ENCODE measurements around the gene SH2D3A. TPM values are rescaled to one million over a fixed set of nuclear protein-coding genes. Genes with fewer than 3 reads are reported as not detected.
"Not testable (repeated sequence)": the region's sequence is repeated elsewhere in the genome, so short reads cannot be mapped to it uniquely, and the experiment has no call there.

Gene SH2D3A
- total RNA-seq, 1 experiment from 2014 or later: 30.3 TPM

DNA sequence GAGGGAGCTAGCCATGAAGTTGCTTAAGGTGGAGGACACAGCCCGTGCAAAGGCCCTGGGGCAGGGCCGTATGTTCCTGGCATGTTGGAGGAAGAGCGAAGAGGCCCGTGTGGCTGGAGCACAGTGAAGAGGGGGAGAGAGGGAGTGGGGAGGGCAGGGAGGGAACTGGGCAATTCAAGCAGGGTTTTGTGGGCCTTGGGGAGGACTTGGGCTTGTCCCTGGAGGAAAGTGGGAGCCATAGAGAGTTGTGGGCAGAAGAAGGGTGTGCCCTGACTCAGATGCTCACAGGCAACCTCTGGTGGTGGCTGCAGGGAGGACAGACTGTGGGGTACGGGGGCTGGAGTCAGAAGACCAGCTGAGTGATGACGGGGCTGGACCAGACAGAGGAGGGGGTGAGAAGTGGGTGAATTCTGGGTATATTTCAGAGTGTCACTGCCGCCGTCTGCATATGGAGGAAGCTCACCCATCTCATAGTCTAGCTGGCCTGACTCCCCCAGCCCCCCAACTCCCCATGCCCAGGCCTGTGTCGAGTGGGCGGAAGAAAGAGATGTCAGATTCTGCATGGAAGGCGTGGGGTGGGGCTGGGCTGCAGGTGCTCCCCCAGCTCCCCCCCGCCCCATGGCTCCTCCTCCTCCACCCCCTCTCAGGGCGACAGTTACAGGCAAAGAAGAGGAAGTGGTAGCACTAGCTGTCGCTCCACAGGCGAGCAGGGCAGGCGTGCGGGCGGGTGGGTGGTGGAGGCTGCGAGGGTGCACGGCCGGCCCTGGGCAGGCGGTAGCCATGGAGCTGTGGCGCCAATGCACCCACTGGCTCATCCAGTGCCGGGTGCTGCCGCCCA, 5.0 kb upstream of the SH2D3A start, which contains the start of gene VAV1:
VAV1 (plus strand) TSS at position 681 of the 838 bp plus-strand sequence; CDS start at position 781, 100 bp downstream.
- TF ChIP-seq, protein P1, sequence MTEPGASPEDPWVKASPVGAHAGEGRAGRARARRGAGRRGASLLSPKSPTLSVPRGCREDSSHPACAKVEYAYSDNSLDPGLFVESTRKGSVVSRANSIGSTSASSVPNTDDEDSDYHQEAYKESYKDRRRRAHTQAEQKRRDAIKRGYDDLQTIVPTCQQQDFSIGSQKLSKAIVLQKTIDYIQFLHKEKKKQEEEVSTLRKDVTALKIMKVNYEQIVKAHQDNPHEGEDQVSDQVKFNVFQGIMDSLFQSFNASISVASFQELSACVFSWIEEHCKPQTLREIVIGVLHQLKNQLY (CRISPR knock-in tag; IDR thresholded peaks at IDR 0.05): no peak
- TF ChIP-seq SMAD4 (CRISPR knock-in tag; IDR thresholded peaks at IDR 0.05): no peak
- TF ChIP-seq GTF2I (CRISPR knock-in tag; conservative IDR thresholded peaks at IDR 0.05): peak; percentile 52; the same call in 1 of the 2 replicates
- TF ChIP-seq ZNF138 (CRISPR knock-in tag; conservative IDR thresholded peaks at IDR 0.05): no peak
- no peak within 1 kb of the TSS for H3K4me3 Mint-ChIP-seq
- DNase-seq (ENCODE audit: low spot score) (peak; percentile 30), ATAC-seq (no peak)
- H3K4me1 Mint-ChIP-seq: peaks cover 6% of the 10 kb centered on the region; the same call in 1 of the 2 replicates
- H3K27me3 Mint-ChIP-seq (ENCODE audit: low read depth): no peaks in the 10 kb centered on the region; the same call in 1 of the 2 replicates
- POLR2A ChIA-PET: interaction anchor here (0.5 kb wide), 1 partner anchor 1009 kb away, joined by 4 read pairs; no protein-coding TSS in a partner anchor
- no peak within 1 kb of the TSS for H3K27ac Mint-ChIP-seq
- CTCF ChIA-PET: interaction anchor here (0.6 to 3.5 kb wide), 10 partner anchors 19 to 311 kb away, joined by 3 to 26 read pairs (median 4); partner anchors contain the start of gene GPR108
- peaks cover 18% of the 10 kb centered on the region for H3K9me3 Mint-ChIP-seq
- peaks cover 6% of the 10 kb centered on the region; the same call in 1 of the 2 replicates for H3K36me3 Mint-ChIP-seq

DNA sequence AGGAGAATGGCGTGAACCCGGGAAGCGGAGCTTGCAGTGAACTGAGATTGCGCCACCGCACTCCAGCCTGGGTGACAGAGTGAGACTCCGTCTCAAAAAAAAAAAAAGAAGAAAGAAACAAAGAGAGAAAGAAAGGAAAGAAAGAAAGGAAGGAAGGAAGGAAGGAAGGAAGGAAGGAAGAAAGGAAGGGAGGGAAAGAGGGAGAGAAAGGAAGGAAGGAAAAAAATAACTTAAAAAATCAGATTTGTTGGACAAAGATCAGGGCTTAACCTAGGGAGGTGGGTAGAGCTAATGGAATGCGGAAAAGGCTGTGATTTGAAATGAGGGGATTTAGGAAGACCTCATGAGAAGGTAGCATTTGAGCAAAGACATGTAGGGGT, 4.4 kb upstream of the SH2D3A start:
- H3K27me3 Mint-ChIP-seq (ENCODE audit: low read depth); ATAC-seq; H3K4me1 Mint-ChIP-seq; H3K4me3 Mint-ChIP-seq; H3K36me3 Mint-ChIP-seq; DNase-seq (ENCODE audit: low spot score); H3K27ac Mint-ChIP-seq: not testable (repeated sequence)
- ChIA-PET POLR2A (interaction anchor here (0.5 kb wide), 1 partner anchor 1008 kb away, joined by 4 read pairs; no protein-coding TSS in a partner anchor), CTCF (interaction anchor here (0.6 to 3.5 kb wide), 7 partner anchors 18 to 502 kb away, joined by 3 to 26 read pairs (median 6); partner anchors contain the start of gene GPR108)
- H3K9me3 Mint-ChIP-seq: peaks cover 15% of the 10 kb centered on the region
- TF ChIP-seq, protein P2, sequence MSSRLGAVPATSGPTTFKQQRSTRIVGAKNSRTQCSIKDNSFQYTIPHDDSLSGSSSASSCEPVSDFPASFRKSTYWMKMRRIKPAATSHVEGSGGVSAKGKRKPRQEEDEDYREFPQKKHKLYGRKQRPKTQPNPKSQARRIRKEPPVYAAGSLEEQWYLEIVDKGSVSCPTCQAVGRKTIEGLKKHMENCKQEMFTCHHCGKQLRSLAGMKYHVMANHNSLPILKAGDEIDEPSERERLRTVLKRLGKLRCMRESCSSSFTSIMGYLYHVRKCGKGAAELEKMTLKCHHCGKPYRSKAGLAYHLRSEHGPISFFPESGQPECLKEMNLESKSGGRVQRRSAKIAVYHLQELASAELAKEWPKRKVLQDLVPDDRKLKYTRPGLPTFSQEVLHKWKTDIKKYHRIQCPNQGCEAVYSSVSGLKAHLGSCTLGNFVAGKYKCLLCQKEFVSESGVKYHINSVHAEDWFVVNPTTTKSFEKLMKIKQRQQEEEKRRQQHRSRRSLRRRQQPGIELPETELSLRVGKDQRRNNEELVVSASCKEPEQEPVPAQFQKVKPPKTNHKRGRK (CRISPR knock-in tag; IDR thresholded peaks at IDR 0.05; ENCODE audit: borderline replicate concordance): 0 out of 2 replicates have a peak, but pooled peaks have one; percentile 18

DNA sequence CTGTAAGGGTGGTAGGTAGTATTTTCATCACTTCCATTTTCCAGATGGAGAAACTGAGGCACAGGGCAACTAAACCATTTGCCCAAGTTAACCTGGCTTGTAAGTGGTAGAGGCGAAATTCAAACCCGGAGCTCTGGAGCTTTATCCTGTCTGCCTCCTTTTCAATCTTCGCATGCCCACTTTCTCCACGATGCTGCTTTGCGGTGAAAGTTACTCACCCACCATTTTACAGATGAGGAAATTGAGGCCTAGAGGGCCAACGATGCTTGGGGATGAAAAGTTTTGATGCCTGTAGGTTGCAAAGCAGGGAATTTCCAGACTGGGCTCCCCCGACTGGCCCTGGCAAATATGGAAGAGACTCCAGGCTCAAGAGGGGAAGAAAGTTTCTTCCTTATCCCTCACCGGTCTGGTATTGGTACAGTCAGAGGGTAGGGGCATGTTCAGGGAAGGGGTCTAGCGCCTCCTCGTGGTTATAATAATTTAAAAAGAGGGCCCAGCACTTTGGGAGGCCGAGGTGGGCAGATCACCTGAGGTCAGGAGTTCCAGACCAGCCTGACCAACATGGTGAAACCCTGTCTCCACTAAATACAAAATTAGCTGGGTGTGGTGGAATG, 1.9 kb upstream of the SH2D3A start:
- DNase-seq (ENCODE audit: low spot score) (peak; percentile 45), ATAC-seq (no peak)
- Mint-ChIP-seq H3K36me3 (no peaks in the 10 kb centered on the region), H3K27ac (no peak overlapping the region; the same call in 1 of the 2 replicates), H3K4me1 (peaks cover 23% of the 10 kb centered on the region), H3K9me3 (no peaks in the 10 kb centered on the region), H3K27me3 (ENCODE audit: low read depth) (no peaks in the 10 kb centered on the region; the same call in 1 of the 2 replicates), H3K4me3 (peak overlapping the region; percentile 8; the same call in 1 of the 2 replicates)
- TF ChIP-seq, protein P3, sequence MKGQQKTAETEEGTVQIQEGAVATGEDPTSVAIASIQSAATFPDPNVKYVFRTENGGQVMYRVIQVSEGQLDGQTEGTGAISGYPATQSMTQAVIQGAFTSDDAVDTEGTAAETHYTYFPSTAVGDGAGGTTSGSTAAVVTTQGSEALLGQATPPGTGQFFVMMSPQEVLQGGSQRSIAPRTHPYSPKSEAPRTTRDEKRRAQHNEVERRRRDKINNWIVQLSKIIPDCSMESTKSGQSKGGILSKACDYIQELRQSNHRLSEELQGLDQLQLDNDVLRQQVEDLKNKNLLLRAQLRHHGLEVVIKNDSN (CRISPR knock-in tag; IDR thresholded peaks at IDR 0.05): no peak
- TF ChIP-seq, protein P4, sequence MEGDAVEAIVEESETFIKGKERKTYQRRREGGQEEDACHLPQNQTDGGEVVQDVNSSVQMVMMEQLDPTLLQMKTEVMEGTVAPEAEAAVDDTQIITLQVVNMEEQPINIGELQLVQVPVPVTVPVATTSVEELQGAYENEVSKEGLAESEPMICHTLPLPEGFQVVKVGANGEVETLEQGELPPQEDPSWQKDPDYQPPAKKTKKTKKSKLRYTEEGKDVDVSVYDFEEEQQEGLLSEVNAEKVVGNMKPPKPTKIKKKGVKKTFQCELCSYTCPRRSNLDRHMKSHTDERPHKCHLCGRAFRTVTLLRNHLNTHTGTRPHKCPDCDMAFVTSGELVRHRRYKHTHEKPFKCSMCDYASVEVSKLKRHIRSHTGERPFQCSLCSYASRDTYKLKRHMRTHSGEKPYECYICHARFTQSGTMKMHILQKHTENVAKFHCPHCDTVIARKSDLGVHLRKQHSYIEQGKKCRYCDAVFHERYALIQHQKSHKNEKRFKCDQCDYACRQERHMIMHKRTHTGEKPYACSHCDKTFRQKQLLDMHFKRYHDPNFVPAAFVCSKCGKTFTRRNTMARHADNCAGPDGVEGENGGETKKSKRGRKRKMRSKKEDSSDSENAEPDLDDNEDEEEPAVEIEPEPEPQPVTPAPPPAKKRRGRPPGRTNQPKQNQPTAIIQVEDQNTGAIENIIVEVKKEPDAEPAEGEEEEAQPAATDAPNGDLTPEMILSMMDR (IDR thresholded peaks at IDR 0.05): peak; percentile 52; the same call in 1 of the 2 replicates
- POLR2A ChIA-PET: interaction anchor here (4.5 kb wide), 1 partner anchor 16 kb away, joined by 40 read pairs; no protein-coding TSS in a partner anchor
- CTCF ChIA-PET: interaction anchor here (0.6 to 4.0 kb wide), 10 partner anchors 12 to 330 kb away, joined by 3 to 36 read pairs (median 8); partner anchors contain the start of gene GPR108

DNA sequence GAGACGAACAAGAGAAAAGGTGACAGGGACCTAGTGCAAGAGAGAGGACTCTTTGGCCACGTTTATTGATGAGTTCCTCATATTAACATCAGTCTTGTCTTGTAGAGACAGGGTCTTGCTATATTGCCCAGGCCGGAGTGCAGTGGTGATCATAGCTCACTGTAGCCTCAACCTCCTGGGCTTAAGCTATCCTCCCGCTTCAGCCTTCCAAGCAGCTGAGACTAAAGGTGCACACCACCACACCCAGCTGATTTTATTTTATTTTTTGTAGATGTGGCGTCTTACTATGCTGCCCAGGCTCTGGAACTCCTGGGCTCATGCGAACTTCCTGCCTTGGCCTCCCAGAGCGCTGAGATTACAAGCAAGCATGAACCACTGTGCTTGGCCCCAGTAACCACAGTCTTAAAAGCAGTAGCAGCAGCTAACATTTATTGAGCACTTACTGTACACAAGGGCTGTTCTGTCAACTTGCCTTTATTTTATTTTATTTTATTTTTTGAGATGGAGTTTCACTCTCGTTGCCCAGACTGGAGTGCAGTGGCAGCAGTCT, 1.1 kb upstream of the SH2D3A start:
- H3K9me3 Mint-ChIP-seq: no peaks in the 10 kb centered on the region
- ChIA-PET CTCF (interaction anchor here (0.8 to 4.0 kb wide), 9 partner anchors 12 to 331 kb away, joined by 3 to 36 read pairs (median 9); partner anchors contain the start of gene GPR108), POLR2A (interaction anchor here (3.0 to 4.5 kb wide), 2 partner anchors 15 to 30 kb away, joined by 19 to 40 read pairs; partner anchors contain the start of gene GPR108)
- no peaks in the 10 kb centered on the region for H3K36me3 Mint-ChIP-seq
- H3K27me3 Mint-ChIP-seq (ENCODE audit: low read depth): no peaks in the 10 kb centered on the region; the same call in 1 of the 2 replicates
- peaks cover 21% of the 10 kb centered on the region for H3K4me1 Mint-ChIP-seq
- peak overlapping the region; percentile 93; the same call in 1 of the 2 replicates for H3K27ac Mint-ChIP-seq
- H3K4me3 Mint-ChIP-seq: peak overlapping the region; percentile 89
- no peak for ATAC-seq
- DNase-seq (ENCODE audit: low spot score): no peak
- TF ChIP-seq JUN (CRISPR knock-in tag; IDR thresholded peaks at IDR 0.05) (no peak), ZNF121 (CRISPR knock-in tag; IDR thresholded peaks at IDR 0.05) (peak; percentile 94)
